ENCODE data around the gene DCAF12.

The DCAF12 gene

DNA sequence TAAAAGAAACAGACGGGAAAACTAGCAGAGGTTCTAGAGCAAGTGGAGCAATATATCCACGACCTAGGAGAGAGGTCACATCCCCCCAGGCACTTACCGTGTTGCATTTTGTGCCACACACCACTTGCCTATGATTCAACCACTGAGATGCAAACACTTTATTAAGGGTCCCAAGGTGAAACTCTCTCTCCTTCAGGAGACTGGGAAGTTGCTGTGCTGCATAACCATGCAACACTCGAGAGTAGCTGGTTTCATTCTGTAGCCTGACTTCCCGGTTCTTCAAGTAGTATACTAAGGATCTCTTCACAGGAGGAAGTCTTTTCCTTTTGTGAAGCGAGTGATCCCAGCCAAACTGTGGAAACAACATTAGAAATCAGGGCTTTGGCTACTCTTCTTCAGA lies 1.6 kb downstream of the DCAF12 start:
- DNase-seq, result no peak

DNA sequence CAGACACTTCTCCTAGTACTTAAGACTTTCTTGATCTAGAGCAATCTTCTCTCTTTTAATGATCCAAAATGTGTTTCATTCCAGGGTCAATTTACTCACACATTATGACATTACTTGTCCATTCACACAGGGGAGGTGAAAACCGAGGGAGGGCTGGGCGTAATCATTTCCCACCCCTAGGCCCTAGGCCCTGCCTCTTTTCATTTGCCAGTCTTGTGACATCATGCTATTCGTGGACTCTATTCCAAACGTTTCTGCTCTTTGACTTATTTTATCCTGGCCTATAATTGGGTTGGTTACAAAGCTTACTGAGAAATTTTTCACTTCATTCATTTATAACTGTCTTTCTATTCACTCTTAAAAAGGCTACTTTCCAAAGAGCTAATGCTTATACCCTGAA lies 2.4 kb downstream of the DCAF12 start:
- DNase-seq, result no peak

DNA sequence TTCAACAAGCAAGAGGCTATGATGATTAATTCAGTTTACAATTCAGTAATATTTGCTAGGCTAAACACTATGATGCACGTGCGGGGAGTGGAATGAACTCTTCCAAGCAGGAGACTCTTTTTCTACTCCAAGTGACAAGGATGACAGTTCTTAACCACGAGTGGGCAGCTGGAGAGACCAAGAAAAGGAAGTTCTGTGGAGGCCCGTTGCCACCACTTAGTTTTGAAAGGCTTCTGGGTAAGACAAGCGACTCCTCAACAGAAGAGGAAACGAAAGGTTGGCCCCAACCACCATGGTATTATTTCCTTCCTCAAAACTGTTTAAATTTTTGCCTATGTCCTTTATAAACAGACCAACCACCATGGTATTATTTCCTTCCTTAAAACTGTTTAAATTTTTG lies 2.8 kb downstream of the DCAF12 start:
- DNase-seq, result no peak

DNA sequence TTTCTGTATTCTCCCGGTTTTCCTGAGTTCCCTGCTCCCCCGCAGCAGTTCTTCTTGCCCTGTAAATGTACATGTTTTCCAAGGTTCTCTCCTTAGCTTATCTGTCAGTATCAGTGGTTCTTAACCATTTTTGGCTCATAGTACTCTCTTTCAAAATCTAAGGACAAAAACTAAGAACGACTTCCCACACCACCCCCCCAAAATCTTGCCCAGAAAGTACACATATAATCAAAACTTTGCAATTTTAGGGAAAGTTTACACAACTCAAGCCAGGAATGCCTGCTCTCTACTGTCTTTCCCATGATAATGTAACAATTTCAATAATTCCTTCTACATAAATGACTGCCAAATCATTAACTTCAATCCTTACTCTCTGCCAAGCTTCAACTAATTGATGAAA lies 4.5 kb downstream of the DCAF12 start:
- DNase-seq, result no peak

DNA sequence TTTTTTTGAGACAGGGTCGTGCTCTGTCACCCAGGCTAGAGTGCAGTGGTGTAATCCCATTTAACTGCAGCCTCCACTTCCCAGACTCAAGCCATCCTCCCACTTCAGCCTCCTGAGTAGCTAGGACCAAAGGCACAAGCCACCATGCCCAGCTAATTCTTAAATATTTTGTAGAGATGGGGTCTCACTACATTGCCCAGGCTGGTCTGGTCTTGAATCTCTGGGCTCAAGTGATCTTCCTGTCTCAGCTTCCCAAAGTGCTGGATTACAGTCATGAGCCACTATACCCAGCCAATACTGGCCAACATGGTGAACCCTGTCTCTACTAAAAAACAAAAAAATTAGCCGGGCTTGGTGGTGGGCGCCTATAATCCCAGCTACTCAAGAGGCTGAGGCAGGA lies 6.8 kb downstream of the DCAF12 start:
- no peak for DNase-seq

DNA sequence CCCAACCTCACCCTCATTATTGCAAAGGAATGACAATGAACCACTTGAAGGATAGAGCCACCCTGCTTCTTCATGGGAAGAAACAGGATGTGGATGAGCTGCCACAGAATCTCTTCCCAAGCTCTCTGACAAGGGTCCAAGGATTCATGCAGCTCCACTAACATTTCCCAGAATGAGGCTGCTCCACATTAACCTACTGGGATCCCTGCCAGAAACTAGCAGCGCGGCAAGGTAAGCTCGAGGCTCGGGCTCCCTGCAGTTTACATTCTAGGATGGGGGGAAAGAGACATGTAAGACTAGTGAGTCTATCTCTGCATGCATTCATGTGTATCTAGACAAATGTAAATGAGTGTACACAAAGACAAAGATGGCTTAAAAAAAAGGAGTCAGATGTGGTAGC lies 12.1 kb downstream of the DCAF12 start:
- DNase-seq, result no peak

DNA sequence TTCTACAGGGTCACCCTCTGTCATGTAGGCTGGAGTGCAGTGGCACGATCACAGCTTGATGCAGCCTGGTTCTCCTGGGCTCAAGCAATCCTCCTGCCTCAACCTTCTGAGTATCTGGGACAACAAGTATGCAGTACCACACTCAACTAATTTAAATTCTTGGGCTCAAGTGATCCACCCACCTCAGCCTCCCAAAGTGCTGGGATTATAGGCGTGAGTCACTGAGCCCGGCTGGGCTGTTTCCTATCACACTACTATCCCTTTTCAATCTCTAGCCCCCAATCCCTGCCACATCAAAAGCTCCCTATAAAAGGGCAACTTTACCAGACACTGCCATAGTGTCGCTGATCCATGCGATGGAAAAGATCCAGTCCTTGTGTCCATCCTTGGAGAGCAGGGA lies 20.4 kb downstream of the DCAF12 start:
- DNase-seq, result no peak

DNA sequence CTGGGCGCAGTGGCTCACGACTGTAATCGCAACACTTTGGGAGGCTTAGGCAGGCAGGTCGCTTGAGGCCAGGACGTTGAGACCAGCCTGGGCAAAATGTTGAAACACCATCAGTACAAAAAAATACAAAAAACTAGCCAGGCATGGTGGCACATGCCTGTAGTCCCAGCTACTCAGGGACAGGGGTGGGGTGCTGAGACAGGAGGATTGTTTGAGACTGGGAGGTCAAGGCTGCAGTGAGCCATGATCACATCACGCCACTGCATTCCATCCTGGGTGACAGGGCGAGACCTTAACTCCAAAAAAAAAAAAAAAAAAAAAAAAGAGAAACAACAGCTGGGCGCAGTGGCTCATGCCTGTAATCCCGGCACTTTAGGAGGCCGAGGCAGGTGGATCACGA lies 23.7 kb downstream of the DCAF12 start:
- DNase-seq, result no peak

DNA sequence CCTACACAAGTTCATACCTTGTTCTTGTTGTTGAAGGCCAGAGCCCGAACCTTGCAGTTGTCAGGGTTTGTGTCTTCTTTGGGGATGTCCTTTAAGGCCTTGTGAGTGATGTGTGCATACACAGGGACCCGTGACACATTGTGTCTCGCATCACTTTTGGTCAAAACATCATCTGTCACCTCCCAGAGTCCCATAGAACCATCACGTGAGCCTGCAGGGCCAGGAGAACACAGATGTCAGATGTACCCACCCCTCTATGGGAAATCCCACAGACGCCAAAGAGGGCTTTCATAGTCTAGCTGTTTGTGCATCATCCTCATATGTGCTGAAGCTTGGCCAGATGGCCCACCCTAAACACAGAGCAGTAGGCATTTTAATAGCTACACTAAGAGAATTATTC lies 28.2 kb downstream of the DCAF12 start:
- no peak for DNase-seq

DNA sequence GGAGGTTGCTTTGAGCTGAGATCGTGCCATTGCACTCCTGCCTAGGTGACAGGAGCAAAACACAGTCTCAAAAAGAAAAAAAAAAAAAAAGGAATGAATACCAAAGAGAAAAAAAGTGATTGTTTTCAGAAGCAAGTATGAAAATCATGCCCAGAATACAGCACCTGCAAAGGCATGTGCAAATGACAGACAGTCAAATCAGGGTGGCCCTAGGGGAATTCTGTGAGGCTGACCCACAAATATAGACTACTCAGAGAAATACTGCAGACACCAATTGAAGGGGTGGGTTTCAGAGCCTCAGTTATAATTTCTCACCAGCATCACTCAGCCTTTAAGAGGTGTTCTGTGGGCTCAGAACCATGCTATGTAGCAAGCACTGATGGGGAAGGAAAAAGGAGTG lies 28.6 kb downstream of the DCAF12 start:
- DNase-seq, result no peak

DNA sequence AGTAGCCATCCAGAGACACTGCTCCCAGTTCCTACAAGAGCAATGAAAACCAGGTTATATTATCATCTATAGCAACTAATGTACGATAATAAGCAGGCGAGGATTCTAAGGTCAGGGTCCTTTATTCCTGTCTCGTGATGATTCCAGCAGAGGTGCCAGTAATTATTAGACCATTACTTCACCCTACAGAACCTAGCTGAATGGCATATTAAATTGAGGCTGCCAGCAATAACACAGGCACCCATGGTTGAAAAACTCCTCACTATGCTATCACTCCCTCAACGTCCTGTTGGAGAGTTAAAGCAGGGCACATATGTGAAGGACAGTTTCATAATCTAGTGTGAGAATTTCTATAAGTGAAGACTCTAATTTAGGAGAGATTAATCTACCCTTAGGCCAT lies 29.7 kb downstream of the DCAF12 start:
- DNase-seq, result no peak

DNA sequence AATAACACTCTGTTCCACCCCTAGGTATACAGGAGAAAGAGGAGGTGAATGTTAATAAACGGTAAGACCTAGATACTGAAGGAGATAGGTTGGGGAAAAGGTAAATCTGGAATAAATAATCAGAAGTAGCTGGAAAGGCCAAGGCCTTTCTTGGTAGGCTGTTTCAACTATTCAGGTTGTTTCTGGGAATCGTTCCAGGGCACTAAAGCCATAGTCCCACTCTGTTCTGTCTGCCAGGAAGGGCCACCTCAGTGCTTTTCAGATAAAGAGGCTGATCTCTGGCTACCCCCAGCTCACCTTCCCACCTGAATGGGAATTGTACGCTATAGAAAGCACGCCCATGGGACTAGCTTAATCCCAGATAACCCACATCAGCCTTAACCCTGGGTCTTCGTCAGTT lies 32.9 kb downstream of the DCAF12 start:
- DNase-seq, result no peak

DNA sequence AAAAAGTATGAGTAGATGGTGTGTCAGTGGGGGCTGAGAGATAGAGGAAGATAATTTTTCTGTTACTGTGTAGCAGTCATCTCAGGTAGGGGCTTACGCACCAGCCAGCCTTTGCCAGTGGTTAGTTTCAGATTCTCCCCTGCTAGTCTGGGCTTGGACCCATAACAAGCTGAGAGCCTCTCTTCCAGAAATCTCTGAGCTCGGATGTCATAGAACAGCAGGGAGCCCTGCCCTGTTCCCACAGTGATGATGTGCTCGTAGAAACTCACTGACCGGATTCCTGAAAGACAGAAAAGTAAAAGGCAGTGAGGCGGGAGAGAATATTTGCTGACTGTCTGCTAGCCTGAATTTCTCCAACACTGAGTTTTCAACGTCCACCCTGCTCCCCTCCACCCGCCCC lies 37.2 kb downstream of the DCAF12 start:
- no peak for DNase-seq

DNA sequence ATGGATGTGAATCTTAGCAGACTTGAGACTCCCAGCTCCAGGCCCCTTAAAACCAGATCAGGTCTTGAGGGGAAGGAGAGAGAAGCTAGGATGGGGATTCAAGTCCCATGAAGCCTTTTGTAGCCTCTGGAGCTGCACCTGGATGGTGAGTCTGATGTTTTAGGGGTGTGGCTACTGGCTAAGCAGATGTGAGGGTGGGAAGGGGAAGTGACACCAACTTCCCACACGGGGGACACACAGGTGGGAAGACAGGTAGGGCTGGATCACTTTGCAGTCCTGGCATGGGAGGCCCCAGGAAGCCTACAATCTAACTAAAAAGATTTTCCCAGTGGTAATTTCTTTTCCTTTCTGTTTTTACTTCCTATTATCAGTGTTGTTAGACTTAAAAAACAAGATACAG lies 39.1 kb downstream of the DCAF12 start:
- DNase-seq, result no peak

DNA sequence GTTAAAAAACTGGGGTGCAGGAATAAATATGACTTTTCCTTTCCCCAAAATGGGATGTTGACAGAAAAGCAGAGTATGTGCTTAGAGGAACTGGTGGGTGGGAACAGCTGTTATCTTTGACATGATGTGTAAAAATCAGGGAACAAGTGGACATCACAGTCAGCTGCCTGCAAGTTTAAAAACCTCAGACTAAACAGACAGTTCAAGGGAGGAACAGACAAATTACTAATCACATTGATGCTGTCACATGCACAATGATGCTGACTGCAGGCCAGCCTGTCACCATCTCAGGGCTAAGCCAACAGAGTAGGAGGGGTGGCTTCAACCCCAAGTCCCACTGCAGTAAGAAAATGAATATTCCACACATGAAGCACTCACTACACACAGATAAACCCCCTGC lies 39.6 kb downstream of the DCAF12 start:
- DNase-seq, result no peak

DNA sequence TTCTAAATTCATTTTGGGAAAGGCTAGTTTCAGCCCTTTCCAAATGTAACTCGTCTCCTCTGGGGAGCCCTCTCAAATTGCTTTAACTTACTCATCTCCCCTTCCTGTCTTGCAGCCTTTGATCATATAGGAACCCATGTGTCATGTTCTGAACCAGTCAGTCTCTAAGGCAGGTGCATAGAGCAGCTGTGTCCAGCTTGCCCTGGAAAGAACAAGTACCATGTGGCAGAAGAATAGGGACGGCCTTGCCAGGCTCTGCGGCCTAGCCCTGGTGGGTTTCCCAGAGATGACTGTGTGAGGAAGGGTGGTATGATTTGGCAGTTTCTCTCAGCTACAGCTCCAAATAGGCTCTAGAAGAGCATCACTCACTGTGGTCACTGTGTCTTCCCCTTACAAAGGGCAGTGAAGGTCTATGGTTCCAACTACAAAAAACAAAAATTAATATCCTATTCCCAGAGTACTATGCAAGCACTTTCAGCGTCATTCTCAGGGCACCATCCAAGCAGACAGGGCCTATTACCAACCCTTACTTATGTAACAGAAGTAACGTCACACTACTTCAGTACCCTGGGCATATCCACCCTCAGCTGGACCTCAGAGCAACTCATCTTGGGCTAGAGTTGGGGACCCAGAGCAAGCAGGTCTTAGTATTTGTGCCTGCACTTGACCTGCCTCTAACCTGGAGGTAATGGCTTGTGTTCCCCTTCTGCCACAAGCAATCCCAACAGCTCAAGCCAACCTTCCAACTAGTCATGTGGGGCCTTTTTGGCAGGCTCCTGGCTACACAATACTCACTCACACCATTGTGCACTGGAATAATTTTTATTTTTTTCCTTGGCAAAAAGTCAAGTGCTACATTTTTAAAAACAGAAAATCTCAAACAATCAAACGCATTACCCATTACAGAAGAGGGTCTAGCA lies 40.7 kb downstream of the DCAF12 start:
- no peak for DNase-seq

DNA sequence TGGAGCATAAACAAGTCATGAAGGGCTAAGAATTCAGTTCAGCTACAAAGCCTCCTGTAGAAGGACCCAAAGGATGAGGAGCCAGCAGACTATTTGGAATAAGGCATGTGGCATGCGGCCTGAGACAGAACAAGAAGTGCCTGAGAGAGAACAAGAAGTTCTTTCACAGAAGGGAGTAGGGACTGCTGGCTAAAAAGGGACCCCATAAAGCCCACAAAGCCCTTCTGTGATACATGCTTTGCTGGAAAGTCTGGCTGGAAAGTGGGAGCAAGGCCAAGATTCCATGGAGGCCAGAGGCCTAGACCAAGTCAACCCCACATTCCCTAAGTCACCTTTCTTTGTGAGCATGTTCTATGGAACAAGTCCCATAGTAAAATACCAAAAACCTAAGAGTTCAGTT lies 41.9 kb downstream of the DCAF12 start:
- no peak for DNase-seq

DNA sequence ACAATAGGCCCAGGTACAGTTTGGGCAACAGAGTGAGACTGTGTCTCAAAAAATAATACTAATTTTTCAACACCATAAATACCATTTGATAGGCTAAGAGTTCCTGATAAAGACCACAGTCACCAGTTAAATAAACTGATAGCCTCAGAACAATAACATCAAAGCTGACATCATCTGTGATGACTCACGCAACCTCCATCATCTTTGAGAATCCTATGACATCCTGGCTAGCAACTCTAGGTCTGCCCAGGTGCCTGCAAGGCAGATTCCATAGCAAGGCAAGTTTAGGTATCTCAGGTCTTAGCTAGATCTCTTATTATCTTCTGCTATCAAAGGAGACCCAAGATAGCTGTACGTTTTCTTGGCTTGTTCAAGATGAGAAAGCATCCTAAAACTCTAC lies 47.3 kb downstream of the DCAF12 start:
- DNase-seq, result peak; percentile 13

DNA sequence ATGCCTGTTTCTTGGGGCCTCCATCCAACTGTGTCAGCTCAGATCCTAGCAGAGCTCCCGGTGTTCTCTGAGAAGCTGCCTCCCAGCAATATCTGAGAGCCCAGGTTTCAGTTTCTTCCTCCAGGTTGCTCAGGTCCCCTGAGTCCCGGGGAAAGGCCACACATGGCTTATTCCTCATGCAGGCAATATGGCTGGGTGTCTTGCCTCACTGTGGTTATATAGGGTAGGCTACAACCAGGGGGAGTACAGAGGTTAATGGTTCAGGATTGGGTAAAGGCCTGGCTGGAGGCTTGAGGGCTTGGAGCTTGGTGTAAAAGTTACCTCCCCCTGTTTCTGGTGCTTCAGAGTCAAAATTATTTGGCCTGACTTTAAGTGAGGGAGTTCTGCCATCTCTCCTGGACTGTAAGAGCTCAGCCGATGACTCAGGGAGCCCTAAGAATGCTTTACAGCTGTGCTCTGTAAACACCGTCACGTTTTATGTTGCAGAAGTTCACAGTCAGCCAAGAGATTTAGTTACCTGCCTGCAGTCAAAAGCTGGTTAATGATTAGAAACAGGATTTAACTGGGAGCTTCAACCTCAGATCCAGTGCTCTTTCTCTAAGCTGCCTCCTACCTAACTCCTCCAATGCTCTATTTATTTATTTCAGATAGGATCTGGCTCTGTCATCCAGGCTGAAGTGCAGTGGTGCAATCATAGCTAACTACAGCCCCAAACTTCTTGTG lies 53.5 kb downstream of the DCAF12 start:
- DNase-seq, result peak; percentile 83

DNA sequence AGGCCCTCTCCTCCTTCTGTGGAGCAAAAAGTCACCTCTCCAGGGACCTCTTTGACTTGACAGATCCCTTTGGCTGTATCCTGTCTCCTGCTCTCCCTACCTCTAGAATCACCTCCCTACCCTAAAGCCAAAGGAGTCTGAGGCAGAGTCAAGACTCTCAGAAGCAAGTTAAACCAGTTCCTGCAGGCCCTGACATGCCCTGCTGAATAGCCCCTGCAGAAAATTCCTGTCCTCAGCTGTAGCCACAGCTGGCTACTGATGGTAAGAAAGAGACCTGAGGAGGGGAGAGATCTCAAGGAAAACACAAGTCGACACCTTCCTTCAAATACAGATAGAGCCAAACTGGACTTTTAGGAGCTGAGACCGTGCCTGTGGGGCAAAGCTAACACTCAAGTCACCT lies 54.1 kb downstream of the DCAF12 start:
- DNase-seq, result no peak

DNA sequence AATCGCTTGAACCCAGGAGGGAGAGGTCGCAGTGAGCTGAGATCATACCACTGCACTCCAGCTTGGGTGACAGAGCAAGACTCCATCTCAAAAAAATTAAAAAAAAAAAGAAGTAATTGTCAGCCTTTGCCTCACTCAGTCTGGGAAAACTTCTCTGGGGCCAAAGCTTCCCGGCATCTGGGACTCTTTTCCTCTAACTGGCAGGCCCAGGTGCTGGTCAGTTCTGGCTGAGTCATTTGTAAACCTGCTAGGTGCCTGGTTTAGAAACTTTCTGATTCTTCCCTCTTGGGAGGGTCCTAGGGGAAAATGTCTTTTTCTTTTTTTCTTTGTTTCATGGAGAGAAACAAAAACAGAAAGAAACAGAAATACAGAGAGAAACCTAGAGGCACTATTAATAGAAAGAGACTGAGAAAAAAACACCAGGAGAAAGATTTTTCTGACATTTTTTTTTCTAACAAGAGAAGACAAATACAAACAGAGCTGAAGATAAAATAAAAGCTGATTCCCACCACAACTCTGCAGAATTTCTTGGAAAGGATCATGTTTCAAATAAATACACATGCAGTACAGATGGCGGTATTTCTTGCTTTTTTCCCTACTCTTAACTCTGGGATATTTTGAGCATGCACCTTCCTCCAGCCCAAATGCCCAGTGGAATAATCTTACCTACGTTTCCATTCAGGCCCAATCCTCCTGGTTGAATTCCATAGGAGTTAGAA lies 55.7 kb downstream of the DCAF12 start:
- DNase-seq, result no peak

DNA sequence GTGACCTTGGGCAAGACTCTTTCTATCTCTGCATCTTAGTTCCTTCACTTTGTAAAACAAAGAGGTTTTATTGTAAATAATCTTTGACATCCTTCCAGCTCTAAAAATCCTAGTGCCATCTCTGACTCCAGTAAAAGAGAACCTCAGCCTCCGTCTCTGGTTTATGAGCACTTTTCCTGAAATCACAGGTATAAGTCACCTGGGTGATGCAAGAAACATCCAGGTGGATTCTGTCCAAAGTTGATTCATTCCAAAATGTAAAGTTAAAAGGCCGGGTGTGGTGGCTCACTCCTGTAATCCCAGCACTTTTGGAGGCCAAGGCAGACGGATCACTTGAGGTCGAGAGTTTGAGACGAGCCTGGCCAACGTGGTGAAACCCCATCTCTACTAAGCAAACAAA lies 56.7 kb downstream of the DCAF12 start:
- no peak for DNase-seq

DNA sequence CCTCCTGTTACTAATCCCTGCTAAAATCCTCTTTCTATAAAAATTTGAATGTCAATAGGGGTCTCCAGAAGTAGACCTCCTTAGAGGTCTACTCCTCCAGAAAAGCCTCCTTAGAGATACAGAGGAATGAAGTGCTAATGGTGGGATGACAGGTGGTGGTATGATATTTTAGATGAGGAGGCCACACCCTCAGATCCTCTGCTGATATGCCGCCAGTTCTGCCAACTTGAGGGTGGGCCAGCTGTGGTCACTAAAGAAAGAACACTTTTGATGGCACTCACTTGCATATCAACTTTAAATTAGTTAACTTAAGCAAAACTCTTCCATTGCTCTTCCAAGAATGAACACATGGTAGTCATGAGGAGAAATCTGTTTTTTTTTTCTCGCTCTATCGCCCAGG lies 61.0 kb downstream of the DCAF12 start:
- DNase-seq, result no peak

DNA sequence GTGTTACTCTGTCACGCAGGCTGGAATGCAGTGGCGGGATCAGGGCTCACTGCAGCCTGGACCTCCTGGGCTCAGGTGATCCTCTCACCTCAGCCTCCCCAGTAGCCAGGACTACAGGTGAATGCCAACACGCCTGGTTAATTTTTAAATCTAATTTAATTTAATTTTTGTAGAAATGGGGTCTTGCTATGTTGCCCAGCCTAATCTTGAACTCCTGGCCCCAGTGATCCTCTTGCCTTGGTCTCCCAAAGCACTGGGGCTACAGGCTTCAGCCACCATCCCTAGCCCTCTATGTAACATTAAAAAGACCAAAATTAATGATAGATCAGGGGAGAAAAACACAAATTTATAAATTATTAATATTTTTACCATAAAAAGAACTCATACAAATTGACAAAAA lies 66.5 kb downstream of the DCAF12 start:
- no peak for DNase-seq
